ENCODE data around the gene SUN5.
"Not testable (repeated sequence)": the region's sequence is repeated elsewhere in the genome, so short reads cannot be mapped to it uniquely, and the experiment has no call there.

The SUN5 gene

GRCh38 chr20:32969356-32970114, 34.7 kb downstream of the SUN5 start:
- H3K4me3 ChIP-seq (ENCODE audit: low read depth, low read length): no peak overlapping the region
- no peak for DNase-seq (ENCODE audit: low read depth)

DNA sequence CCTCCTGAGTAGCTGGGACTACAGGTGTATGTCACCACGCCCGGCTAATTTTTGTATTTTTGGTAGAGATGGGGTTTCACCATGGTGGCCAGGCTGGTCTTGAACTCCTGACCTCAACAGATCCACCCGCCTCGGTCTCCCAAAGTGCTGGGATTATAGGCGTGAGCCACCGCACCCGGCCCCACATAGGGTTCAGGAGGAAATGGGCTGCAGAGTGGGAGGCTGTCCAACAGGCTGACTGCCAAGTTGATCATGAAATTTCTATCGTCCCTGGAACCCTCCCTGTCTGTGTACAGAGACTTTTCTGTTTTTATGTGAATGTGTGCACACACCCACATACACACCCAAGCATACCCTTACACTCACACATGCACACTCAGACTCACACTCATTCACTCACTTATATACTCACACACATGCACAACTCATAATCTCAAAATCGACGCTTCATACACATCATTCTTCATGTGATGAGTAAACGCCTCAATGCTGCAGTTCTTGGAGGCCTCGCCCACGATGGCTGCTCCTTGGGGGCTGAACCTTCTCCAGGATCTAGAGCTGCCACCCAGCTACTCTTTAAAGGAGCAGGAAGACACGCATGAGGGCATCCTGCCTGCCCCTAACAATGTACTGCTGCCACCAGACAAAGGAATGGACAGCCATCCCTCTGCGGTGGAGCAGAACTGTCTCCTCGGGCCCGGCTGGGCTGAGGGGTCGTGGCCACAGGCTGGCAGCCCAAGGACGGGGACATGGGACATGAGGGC, 35.6 kb downstream of the SUN5 start:
- no peak overlapping the region for H3K4me3 ChIP-seq (ENCODE audit: low read depth, low read length)
- DNase-seq (ENCODE audit: low read depth): no peak

DNA sequence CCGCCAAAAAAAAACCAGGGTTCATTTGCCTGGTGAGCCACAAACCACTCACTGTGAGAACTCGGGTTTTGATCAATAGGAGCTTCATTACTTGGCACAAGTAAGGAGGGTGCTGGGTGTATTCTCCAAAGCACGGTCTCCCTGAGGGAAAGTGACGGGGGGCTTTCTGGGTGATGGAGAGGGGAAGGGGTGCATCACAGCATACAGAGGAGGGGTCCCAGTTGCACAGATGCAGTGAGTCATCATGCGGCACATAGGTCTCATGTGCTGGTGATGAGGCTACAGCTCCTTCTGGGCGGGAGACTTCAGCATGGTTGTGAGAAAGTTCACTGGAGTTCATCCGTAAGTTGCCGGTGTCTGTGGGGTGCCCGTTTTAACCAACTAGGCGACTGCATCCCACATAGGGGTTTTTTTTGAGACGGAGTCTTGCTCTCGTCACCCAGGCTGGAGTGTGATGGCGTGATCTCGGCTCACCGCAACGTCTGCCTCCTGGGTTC, 36.2 kb downstream of the SUN5 start:
- H3K4me3 ChIP-seq (ENCODE audit: low read depth, low read length): no peak overlapping the region
- DNase-seq (ENCODE audit: low read depth): no peak

DNA sequence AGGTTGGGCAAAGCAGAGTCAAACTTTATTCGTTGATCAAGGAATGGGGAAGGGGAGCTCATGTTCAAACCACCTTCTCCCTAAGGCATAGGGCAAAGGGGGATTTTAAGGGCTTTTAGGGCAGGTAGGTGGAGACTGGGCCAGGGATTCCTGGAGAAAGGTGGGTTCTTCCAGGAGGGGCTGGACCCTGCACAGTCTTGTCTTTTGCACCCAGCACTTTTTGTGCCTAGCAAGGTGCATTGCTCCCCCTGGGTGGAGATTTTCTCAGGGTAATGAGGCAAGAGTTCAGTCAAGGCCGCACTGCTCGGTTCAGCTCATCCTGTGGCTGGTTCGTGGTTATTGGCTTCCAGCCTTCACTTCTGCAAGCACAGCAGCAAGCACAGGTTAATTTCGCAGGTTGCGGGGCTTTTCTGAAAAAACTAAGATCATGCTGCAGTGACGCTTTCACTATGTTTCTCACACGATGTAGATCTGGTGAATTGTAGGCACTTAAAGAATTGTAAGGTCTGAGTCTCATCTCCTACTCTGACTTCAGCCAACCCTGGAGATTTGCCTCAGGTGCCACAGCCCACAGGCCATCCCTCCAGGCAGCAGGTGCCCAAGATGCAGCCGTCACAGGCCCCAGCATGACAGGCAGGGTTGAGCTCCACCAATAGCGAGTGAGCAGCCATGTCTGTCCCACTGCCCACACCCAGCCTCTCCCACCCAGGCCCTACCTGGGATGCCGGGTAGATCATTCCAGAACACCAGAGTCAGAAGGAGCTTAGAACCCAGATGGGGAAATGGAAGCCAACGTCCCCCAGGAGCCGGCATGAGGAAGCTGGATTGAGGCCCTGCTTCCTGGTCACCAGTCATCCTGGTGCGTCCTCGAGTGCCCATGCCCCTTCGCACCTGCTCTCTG, 37.1 kb downstream of the SUN5 start:
- no peak overlapping the region for H3K4me3 ChIP-seq (ENCODE audit: low read depth, low read length)
- DNase-seq (ENCODE audit: low read depth): no peak

DNA sequence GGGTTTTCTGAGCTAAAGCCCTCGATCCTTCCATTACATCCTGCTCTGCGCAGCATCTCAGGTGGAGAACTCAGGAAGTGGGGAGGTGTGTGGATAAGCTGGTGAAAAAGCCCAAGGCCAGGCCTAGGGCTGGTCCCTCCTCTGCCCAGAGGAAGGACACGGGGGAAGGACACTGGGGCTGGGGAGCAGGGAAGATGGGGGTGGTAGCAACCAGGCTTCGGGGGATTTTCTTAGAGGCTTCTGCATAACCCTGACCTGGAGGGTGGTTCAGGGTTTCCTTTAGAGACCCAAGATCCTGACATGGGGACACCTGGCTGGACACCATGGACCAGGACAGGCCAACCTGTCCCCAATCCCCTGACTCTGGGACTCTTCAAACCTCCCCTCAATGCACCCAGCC, 37.9 kb downstream of the SUN5 start:
- no peak overlapping the region for H3K4me3 ChIP-seq (ENCODE audit: low read depth, low read length)
- DNase-seq (ENCODE audit: low read depth): no peak

GRCh38 chr20:32965581-32966373, 38.5 kb downstream of the SUN5 start:
- no peak for DNase-seq (ENCODE audit: low read depth)
- H3K4me3 ChIP-seq (ENCODE audit: low read depth, low read length): no peak overlapping the region

GRCh38 chr20:32965115-32965514, 39.1 kb downstream of the SUN5 start:
- no peak overlapping the region for H3K4me3 ChIP-seq (ENCODE audit: low read depth, low read length)
- no peak for DNase-seq (ENCODE audit: low read depth)

DNA sequence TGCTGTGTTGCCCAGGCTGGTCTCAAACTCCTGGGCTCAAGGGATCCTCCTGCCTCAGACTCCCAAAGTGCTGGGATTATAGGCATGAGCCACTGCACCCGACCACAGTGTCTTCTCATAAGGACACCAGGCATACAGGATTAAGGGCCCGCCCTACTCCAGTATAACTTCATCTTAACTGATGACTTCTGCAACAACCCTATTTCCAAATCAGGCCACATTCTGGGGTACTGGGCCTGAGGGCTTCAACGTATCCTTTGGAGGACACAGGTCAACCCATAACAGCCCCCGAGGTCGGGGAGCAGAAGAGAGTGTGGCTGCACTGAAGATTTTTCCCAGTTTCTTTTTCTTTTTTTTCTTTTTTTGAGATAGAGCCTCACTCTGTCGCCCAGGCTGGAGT, 39.7 kb downstream of the SUN5 start:
- DNase-seq (ENCODE audit: low read depth): no peak
- H3K4me3 ChIP-seq (ENCODE audit: low read depth, low read length): no peak overlapping the region

DNA sequence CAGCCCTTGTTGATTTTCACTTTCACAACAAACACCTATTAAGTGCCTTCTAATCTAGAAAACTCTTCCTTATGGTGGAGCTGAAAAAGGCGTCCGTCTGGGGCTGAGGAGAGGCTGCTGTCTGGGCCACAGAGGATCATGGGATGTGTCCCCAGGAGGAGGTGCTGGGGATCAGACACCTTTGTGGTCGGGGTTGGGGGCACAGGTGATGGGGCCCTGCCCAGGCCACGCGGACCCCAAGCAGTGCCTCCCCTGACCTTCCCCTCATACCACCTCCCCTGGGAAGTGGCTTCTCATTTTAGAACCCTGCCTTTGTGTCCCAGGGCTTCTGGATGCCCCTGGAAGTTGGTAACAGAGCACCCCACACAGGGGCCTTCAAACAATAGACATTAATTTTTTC, 41.1 kb downstream of the SUN5 start:
- H3K4me3 ChIP-seq (ENCODE audit: low read depth, low read length): no peak overlapping the region
- DNase-seq (ENCODE audit: low read depth): no peak

- not testable (repeated sequence) for DNase-seq (ENCODE audit: low read depth); H3K4me3 ChIP-seq (ENCODE audit: low read depth, low read length)
Measured at GRCh38 chr20:32962646-32963045, 41.6 kb downstream of the SUN5 start.

DNA sequence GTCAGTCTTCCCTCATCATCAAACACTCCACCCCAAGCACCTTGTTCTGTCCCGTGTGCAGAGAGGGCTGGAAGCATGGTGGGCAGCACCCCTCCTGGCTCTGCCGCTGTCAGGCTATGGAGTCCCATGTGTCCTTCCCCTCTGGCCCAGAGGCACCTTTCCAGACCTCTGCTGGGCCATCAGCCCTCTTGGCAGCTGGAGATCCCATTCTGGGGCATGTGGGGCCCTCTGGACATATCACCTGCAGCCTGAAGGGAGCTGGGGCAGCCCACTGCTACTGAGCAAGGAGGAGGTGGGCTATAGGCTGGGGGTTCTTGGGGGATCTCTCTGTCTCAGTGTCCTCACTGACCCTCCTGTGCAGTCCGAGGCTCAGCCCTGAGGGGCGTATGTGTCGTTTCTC, 42.2 kb downstream of the SUN5 start:
- no peak for DNase-seq (ENCODE audit: low read depth)
- H3K4me3 ChIP-seq (ENCODE audit: low read depth, low read length): no peak overlapping the region

DNA sequence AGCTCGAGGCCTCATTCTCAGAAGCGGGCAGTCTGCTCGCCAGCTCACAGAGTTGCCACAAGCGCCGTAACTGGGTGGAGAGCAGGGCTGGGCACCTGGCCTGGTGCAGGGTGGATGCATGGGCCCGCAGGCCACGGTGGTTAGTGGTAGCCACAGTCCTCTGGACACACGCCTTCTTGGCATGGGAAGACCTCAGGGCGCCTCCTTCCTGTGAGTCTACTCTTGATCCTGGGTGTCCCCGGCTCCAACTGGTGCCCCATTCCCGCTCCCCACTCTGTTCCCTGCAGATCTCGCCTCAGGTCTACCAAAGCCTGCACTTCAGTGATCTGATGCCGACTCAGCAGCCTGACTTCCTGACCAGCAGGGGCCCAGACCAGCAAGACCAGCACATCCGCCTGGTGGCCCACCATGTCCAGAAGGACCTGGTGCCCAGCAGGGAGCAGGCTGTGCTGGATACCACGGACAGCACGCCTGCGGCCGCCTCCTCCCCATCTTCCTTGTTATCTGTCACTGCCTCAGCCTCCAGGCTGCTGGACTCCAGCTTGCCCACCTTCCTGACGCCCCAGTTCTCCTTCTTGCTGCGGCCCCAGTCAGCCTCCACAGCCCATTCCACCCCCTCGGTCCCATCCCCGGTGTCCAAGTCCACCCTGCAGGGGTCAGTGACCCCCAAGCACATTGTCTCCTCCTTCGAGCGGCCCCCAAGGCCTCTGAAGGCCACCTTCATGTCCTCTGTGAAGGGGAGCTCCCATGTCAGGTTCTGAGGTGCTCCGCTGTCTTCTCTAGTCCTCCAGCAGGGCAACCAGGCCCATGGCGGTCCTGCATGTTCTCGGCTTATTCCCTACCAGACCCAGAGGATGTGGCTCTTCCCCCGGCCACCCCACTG, 43.1 kb downstream of the SUN5 start:
- DNase-seq (ENCODE audit: low read depth): no peak
- H3K4me3 ChIP-seq (ENCODE audit: low read depth, low read length): no peak overlapping the region

- no peak for DNase-seq (ENCODE audit: low read depth)
- no peak overlapping the region for H3K4me3 ChIP-seq (ENCODE audit: low read depth, low read length)
Measured at GRCh38 chr20:32960222-32960518, 44.1 kb downstream of the SUN5 start.

DNA sequence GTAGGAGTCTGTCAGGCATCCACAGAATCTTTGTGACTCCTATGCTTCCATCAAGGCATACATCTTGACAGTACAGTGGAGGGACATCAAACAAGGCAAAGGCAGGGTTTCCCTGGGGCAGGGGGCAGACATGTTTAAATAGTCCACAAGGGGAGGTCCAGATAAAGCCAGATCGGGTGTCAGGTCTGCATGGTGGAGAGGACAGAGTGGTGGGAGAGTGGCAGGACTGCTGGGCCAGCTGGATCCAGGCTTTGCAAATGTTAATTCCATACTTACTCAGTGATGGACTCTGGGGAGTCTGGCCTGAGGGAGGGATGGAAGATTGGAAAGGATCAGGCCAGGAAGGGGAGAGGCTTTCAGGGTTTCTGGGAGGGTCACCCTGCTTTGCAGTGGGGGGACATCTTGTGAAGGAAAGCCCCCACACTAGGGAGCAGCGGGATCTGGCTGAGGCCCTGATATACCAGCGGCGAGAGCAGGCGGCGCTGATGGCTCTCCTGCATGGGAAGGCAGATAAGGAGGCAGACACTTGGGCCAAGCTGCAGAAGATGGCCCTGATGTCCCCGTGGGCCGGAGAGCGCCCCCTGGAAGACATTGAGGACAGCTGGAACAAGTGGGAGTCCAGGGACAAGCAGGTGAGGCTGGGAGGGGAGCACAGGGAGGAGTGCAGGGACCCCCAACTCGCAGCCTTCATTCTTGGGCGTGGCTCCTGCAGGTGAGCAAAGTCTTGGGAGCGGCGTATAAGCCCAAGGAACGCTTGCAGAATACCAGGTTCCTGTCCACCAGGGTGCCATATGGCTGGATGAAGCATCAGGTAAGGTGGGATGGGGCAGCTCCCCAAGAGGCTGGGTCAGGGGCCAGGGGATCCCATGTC, 44.6 kb downstream of the SUN5 start:
- no peak for DNase-seq (ENCODE audit: low read depth)
- H3K4me3 ChIP-seq (ENCODE audit: low read depth, low read length): no peak overlapping the region

- DNase-seq (ENCODE audit: low read depth): no peak
Measured at GRCh38 chr20:32958574-32958973, 45.7 kb downstream of the SUN5 start.

DNA sequence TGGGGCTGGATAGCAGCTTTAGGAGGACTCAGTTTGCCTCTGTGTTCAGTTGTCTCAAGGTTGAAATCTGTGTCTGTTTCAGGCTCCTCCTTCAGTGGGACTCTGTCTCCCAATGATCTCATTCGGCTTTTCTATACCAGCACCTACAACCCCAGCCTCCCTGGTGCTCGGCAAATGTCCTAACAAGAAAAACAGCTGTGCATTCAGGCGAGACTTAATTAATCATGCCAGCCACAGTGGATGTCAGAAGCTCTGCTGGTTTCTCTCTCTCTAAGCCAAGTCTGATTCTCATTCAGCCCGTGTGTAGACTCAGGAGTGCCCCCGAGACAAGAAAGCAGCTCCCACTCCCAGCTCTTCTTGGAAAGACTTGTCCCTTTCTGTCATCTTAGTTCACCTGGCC, 46.8 kb downstream of the SUN5 start:
- H3K4me3 ChIP-seq (ENCODE audit: low read depth, low read length): no peak overlapping the region
- no peak for DNase-seq (ENCODE audit: low read depth)

More at GRCh38 chr20:32958574-32958973, 45.7 kb downstream of the SUN5 start:
- no peak overlapping the region for H3K4me3 ChIP-seq (ENCODE audit: low read depth, low read length)

DNA sequence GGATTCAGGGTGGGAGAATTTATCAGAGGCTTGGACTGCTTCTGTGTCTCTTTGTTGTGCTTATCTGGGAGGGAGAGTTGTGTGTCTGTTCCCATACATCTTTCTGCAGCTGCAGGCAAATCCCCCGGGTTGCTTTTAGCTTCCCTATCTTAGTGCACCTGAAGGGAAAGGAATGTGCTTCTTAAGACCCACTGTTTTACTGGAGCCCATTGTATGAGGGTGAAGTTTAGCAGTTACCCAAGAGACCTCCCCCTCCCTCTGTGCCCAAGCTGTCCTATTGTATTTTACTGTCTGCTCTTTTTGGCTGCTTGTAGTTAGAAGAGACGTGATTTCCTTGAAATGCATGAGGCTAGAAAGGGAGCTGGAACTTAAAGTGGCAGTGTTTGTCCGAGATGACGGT, 53.7 kb downstream of the SUN5 start:
- not testable (repeated sequence) for DNase-seq (ENCODE audit: low read depth); H3K4me3 ChIP-seq (ENCODE audit: low read depth, low read length)

Data from skeletal muscle cell (primary cell).